GM18526 (cell line): ENCODE results near the gene FAM161A.
A peak's percentile ranks its signal among the peaks of the same experiment; 100 is the strongest.

Experiments
- POLR2A ChIP-seq: IDR thresholded peaks from 3 replicates; pipeline ENCODE4 v1.6.1; 2011; ENCODE audit not compliant: insufficient read length; ENCODE audit errors: extremely low read depth

FAM161A gene, protein sequence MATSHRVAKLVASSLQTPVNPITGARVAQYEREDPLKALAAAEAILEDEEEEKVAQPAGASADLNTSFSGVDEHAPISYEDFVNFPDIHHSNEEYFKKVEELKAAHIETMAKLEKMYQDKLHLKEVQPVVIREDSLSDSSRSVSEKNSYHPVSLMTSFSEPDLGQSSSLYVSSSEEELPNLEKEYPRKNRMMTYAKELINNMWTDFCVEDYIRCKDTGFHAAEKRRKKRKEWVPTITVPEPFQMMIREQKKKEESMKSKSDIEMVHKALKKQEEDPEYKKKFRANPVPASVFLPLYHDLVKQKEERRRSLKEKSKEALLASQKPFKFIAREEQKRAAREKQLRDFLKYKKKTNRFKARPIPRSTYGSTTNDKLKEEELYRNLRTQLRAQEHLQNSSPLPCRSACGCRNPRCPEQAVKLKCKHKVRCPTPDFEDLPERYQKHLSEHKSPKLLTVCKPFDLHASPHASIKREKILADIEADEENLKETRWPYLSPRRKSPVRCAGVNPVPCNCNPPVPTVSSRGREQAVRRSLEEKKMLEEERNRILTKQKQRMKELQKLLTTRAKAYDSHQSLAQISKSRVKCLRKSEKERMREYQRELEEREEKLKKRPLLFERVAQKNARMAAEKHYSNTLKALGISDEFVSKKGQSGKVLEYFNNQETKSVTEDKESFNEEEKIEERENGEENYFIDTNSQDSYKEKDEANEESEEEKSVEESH

DNA sequence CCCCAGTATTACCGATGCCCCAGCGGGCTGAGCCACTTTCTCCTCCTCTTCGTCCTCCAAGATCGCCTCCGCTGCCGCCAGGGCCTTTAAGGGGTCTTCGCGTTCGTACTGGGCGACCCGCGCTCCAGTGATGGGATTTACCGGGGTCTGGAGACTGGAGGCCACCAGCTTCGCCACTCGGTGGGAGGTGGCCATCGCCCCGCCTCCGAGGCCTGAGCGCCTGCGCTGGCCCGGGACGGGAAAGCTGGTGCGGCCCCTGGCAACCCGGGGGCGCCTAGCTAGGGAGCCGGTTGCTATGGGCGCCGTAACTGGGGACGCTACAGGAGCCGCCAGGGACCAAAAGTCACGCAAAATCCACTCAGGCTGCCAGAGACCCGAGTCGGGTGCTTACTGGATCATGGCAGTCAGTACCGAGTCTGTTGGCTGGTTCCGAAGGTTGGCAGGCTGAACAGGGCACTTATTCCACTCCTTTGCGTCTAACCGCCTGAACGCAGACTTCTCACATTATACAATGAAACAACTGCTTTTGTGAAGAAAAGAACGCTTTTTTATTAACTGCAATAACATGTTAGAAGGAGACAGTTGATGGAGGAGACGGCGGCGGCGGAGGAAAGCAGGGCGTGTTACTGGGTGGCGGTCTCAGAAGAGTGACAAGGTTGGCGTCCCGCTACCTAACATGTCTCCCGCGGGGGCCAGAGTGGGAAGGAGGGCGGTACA, at the start of gene FAM161A:
TSS of gene FAM161A (minus strand) at position 214 of the 717 bp plus-strand sequence. CDS start at position 195, 19 bp downstream.
- TF ChIP-seq POLR2A: peak; percentile 5

DNA sequence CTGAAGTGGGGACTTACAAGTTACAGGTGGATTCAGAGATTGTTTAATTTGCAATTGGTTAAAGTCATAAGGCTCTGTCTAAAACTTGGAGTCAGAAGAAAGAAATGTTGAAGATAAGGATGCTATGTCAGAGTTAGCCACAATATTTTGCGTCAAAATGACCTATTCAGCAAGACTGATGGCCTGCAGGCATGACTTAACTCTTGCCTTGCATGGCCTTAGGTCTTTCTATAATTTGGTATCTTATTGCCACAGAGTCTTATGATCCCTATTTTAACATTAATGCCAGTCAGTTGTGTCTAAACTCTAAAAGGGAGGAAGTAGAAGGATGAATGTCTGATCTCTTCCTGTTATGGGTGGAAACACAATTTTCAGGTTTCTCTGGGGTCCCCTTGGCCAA, 46.4 kb upstream of the FAM161A start:
- TF ChIP-seq POLR2A: no peak

DNA sequence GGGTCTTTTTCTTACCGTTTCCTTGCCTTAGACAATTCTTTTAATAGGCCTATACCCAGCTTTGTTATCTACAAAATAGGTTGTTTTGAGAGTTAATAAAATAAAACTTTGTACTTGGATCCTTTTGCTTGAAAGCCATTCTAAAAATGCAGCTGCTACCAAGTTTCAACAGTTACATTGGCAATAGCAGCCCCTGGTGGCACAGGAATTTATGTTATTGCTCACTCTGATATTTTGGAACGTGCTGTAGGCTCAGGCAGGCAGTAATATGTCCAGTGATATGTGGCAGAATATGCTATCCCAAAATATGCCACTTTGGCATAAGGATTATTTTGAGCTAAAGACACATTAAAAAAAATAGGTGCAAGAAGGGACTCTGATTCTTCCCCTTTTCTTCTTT, 45.0 kb upstream of the FAM161A start:
- no peak for TF ChIP-seq POLR2A

DNA sequence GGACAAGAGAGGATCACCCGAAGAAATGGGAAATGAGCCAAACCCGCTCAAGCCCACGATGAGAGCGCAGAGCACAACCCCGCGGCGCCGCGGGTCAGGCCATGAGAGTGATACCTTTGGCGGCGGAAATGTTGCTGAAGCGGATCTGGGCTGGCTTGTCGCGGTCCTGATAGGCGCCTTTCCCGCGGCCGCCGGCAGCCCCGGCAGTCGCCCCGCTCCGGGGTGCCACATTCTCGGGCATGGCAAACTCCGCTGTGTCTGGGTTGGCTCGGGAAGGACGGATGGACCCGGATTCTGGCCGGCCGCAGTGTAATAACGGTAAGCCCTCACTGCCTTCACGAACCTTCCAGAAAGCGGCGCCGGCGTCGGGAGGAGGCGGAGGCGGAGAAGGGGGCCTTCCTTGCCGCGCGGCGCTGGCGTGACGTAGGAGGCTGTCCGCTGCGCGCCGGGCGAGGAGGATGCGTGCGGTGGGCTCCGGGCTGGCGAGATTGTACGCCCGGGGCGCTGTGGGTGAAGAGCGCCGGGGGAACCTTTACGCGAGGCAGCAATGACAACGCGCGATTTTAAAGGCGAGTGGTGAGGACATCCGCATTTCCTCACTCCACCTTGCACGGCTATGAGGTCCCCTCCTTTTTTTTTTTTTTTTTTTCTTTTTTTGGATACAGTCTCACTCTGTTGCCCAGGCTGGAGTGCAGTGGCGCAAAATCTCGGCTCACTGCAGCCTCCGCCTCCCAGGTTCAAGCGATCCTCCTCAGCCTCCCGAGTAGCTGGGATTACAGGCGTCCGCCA, 34.6 kb upstream of the FAM161A start, which contains the start of gene CCT4:
TSS of gene CCT4 (minus strand) at position 390 of the 789 bp plus-strand sequence. CDS start at position 241, 149 bp downstream.
- TF ChIP-seq POLR2A: peak; percentile 95

DNA sequence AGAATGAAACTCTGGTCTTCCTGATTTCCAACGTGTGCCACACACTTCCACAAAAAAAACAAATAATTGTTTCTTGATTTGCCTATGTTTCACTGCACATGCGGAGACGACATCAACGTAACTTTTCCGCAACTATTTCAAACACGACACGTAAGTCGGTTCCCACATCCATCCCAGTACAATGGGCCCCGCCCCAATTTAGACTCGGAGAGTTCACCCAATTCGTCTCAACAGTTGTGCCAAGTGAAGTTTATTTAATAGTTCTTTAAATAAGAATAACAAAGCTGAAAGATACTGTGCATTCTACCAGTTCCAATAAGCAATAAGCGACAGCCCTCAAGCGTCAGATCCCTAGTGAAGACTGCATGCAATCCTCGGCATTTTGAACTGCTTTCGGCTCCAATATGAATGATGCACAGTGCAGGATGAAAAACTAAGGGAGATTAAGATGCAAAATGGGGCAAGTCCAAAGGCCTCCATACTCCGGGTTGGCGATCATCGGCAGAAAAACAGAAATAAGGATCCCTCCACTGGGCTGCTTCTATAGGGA, 33.9 kb upstream of the FAM161A start:
- no peak for TF ChIP-seq POLR2A

DNA sequence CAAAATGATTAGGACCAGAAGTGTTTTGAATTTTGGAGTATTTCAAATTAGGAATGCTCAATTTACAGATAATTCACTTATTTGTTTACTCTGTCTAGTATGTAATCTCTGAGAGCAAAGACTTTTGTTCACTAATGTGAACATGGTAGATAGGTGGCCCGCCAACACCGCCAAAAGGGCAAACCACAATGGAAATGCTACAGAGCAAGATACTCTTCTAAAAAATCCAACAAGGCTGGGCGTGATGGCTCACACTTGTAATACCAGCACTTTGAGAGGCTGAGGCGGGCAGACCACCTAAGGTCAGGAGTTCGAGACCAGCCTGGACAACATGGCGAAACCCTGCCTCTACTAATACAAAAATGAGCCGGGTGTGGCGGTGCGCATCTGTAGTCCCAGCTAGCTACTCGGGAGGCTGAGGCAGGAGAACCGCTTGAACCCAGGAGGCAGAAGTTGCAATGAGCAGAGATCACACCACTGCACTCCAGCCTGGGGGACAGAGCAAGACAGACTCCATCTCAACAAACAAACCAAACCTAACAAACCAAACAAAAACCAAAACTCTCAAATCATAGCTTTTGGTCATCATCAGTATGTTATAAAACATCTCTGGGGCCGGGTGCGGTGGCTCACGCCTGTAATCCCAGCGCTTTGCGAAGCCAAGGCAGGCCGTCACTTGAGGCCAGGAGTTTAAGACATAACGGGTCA, 32.2 kb upstream of the FAM161A start:
- TF ChIP-seq POLR2A: no peak

DNA sequence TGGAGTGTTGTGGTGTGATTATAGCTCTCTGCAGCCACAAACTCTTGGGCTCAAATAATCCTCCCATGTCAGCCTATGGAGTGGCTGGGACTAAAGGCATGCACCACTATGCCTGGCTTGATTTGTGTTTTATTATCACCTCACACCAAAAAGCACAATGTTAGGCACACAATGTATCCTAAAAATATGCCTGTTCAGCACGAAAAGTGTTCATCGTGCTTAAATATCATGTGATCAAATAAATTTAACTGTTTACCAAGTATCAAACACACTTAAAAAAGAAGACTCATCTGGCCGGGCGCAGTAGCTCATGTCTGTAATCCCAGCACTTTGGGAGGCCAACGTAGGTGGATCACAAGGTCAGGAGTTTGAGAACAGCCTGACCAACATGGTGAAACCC, 29.0 kb upstream of the FAM161A start:
- TF ChIP-seq POLR2A: no peak

DNA sequence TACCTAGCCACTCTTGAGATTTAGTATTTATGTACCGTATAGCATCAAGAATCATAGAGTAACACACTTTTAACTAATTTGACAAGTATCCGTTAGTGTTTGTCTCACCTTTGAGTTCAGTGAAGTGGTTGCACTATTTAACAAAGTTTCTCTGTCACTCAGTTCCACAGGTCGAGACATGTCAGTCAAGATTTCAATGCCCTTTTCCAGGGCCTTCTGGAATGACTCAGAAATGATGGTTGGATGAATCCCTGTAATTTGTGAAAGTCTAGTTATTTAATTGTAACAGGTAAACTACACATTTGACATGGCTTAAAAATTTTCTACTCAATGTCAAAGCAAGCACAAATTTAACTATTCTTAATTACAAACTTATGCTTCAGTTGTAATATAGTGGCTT, 24.9 kb upstream of the FAM161A start:
- TF ChIP-seq POLR2A: no peak

DNA sequence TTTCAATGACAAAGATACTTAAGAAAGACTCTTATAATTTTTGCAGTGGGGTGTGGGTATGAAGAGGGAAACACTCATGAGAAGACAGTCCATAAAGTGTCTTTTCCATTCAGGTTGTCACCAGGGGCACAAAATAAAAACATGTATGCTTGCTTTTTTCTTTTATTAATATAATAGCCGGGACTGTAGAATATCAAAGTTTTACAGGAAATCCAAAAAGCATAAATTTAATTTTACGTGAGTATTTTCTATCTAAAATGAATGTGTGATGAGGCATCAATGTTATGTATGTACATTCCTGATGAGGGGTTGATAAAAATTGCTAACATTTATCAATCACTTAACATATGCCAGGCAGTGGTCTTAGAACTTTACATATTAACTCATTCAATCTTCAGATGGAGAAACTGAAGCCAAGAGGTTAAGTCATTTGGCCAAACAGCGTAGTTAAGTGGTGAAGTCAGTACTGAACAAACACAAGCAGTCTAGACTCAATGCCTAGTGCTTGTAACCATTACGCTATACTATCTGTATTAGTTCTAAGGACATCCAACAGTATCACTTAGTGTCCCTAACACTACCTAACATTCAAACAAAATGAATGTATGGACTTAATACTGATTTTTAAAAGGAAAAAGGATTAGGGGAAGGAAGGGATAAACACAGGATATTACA, 23.8 kb upstream of the FAM161A start:
- TF ChIP-seq POLR2A: no peak

DNA sequence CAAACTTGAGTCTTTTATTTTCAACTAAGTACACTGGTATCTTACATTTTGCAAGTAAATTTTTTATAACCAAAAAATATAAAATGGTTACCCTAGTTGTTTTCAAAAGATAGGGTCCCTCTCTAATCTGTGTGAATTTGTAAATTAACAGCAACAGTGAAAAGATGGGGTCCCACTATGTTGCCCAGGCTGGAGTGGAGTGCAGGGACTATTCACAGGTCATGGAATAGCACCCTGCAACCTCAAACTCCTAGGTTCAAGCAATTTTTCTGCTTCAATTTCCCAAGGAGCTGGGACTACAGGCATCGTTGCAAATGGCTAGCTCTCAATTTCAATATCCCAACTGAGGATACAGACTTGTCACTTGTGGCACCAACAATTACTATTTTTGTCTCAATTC, 22.5 kb upstream of the FAM161A start:
- no peak for TF ChIP-seq POLR2A

DNA sequence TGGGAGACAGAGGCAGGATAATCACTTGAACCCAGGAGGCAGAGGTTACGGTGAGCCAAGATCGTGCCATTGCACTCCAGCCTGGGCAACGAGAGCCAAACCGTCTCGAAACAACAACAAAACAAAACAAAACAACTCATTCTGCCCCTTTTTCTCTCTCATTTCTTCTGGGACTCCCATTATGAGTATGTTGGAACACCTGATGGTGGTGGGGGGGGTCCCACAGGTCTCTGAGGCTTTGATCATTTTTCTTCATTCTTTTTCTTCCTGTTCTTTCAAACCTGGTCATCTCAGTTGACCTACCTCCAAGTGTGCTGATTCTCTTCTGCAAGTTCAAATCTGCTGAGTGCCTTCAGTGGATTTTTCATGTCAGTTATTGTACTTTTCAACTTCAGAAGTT, 8.2 kb upstream of the FAM161A start:
- no peak for TF ChIP-seq POLR2A

DNA sequence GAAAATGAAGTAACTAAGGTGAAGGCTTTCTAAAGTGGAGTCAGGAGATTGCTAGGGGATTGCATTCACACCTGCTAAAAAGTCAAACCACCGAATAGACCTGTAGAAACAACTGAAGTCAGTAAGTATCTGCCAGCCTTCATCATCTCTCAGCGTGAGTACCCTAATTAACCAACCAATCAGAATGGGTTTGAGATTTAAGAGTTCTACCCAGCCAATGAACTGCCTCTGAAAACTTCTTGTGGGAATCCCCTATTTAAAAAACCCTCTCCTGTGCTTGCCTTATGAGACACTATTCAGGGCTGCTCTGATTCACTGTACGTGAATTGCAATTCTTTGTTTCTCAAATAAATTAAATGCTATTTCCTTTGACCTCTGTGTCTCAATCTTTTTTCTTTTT, 3.4 kb upstream of the FAM161A start:
- TF ChIP-seq POLR2A: no peak

DNA sequence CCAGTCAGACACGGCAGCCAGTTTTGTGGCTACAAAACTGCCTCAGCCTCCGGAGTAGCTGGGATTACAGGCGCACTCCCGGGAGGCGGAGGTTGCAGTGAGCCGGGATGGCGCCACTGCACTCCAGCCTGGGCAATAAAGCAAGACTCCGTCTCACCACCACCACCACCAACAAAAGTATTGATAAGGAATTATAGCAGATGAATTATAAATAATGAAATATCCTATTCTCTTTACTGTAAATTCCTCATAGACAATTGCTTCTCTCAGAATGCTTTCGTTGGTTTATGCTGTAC, 1.4 kb upstream of the FAM161A start:
- TF ChIP-seq POLR2A: no peak

DNA sequence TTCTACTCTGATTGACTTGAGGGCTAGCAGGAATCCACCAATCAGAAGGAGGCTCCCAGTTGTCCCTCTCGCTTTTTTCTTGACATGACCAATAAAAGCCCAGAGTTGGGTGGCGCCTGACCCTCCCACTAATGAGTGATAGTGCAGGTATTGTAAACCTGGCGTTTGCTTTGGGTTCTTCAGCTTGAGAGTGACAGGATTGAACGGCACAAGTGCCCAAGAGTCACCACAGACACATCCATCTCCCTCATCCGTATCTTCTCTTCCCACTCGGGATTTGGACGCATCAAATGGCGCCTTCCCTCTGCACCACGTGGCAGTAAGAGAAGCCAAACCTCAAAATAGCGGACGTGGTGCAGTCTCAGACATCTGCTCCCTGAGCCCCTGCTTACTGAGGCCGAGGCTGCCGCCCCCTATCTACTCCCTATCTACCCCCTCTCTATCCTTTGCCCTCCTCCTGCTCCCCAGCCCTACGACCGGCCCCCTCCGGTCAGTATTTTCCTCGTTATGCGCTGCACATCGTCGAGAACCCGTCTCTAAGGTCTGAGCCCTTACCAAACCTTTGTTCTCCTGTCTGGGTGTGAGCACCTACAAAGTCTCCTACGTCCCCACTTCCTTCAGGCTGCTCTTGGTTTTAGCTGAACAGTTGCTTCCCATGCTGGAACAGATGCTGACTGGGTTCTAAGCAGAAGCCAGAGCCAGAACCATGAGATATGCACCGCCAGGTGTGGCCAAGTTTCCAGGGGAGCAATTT, 881 bp upstream of the FAM161A start:
- TF ChIP-seq POLR2A: peak; percentile 31
